WTC11 (cell line): ENCODE results near the gene VLDLR. TPM values are rescaled to one million over a fixed set of nuclear protein-coding genes. Genes with fewer than 3 reads are reported as not detected.

Experiments
- ATAC-seq: fragments of 200-7000 bp; cut with Tn5 transposase; 2 replicates; pipeline ENCODE4 v1.10.0; 2021; ENCODE audit warnings: mild to moderate bottlenecking, moderate library complexity
- CTCF ChIA-PET: fragments of 300-600 bp; sonication (Branson Sonifier 250); formaldehyde crosslinking; loops from one replicate; lab custom pipeline; 2021; ENCODE audit warnings: antibody characterized with exemption; lab: Charles Lee
- POLR2A ChIA-PET: fragments of 350-600 bp; sonication (Branson Sonifier 250); formaldehyde crosslinking; loops from one replicate; lab custom pipeline; 2021; ENCODE audit warnings: antibody characterized with exemption; lab: Charles Lee
- DNase-seq: peaks from one replicate; pipeline ENCODE4 v3.0.0; 2021; ENCODE audit warnings: low spot score
- H3K27ac Mint-ChIP-seq: 2 replicates; pipeline ENCODE4 v1.8.0; 2021; ENCODE audit warnings: mixed read lengths
- H3K27me3 Mint-ChIP-seq: 2 replicates; pipeline ENCODE4 v1.8.0; 2021; ENCODE audit warnings: low read depth, mild to moderate bottlenecking, moderate library complexity, mixed read lengths
- H3K36me3 Mint-ChIP-seq: 2 replicates; pipeline ENCODE4 v1.8.0; 2021; ENCODE audit warnings: mixed read lengths
- H3K4me1 Mint-ChIP-seq: 2 replicates; pipeline ENCODE4 v1.8.0; 2022; ENCODE audit warnings: mixed read lengths
- H3K4me3 Mint-ChIP-seq: 2 replicates; pipeline ENCODE4 v1.8.0; 2021; ENCODE audit warnings: mild to moderate bottlenecking, moderate library complexity, mixed read lengths
- H3K9me3 Mint-ChIP-seq: 2 replicates; pipeline ENCODE4 v1.8.0; 2021; ENCODE audit warnings: mixed read lengths
- CREM ChIP-seq: sonication (generic); formaldehyde crosslinking; IDR thresholded peaks from 2 replicates; pipeline ENCODE4 v1.8.1; 2022; ENCODE audit warnings: mild to moderate bottlenecking, missing genetic modification reagents, moderate library complexity
- E2F5 ChIP-seq: sonication (generic); formaldehyde crosslinking; IDR thresholded peaks from 2 replicates; pipeline ENCODE4 v1.8.1; 2022; ENCODE audit warnings: mild to moderate bottlenecking, moderate library complexity, missing genetic modification reagents
- FOXK1 ChIP-seq: sonication (generic); formaldehyde crosslinking; IDR thresholded peaks from 2 replicates; pipeline ENCODE4 v1.8.0; 2022; ENCODE audit warnings: mild to moderate bottlenecking, moderate library complexity, missing genetic modification reagents
- GRHL2 ChIP-seq: fragments of 250-450 bp; sonication (Bioruptor Pico); IDR thresholded peaks from 2 replicates; pipeline ENCODE4 v1.8.0; 2022; ENCODE audit warnings: mild to moderate bottlenecking, moderate library complexity; ENCODE audit not compliant: insufficient replicate concordance, severe bottlenecking
- KAT7 ChIP-seq: sonication (generic); formaldehyde crosslinking; IDR thresholded peaks from 2 replicates; pipeline ENCODE4 v1.8.1; 2023; ENCODE audit warnings: missing genetic modification reagents, mild to moderate bottlenecking, borderline replicate concordance
- MAX ChIP-seq: sonication (generic); formaldehyde crosslinking; IDR thresholded peaks from 2 replicates; pipeline ENCODE4 v1.8.0; 2022; ENCODE audit warnings: mild to moderate bottlenecking, missing genetic modification reagents
- MXD4 ChIP-seq: fragments of 250-450 bp; sonication (Bioruptor Pico); IDR thresholded peaks from 2 replicates; pipeline ENCODE4 v1.8.0; 2021; ENCODE audit warnings: mild to moderate bottlenecking, moderate library complexity, borderline replicate concordance
- MYBL2 ChIP-seq: sonication (generic); formaldehyde crosslinking; IDR thresholded peaks from 2 replicates; pipeline ENCODE4 v1.8.1; 2023; ENCODE audit warnings: mild to moderate bottlenecking, moderate library complexity, missing genetic modification reagents
- NR2C2 ChIP-seq: sonication (generic); formaldehyde crosslinking; IDR thresholded peaks from 2 replicates; pipeline ENCODE4 v1.8.0; 2022; ENCODE audit warnings: mild to moderate bottlenecking, missing genetic modification reagents
- PRRX2 ChIP-seq: fragments of 250-450 bp; sonication (Bioruptor Pico); IDR thresholded peaks from 2 replicates; pipeline ENCODE4 v1.8.0; 2021; ENCODE audit warnings: mild to moderate bottlenecking
- RELA ChIP-seq: sonication (generic); formaldehyde crosslinking; IDR thresholded peaks from 2 replicates; pipeline ENCODE4 v1.8.1; 2022; ENCODE audit warnings: missing genetic modification reagents, mild to moderate bottlenecking, borderline replicate concordance
- SOX15 ChIP-seq: fragments of 250-450 bp; sonication (Bioruptor Pico); IDR thresholded peaks from 2 replicates; pipeline ENCODE4 v1.9.0; 2021; ENCODE audit warnings: mild to moderate bottlenecking
- USF2 ChIP-seq: sonication (generic); formaldehyde crosslinking; IDR thresholded peaks from 2 replicates; pipeline ENCODE4 v1.8.1; 2023; ENCODE audit warnings: mild to moderate bottlenecking, missing genetic modification reagents, moderate library complexity
- ZBTB21 ChIP-seq: sonication (generic); formaldehyde crosslinking; IDR thresholded peaks from 2 replicates; pipeline ENCODE4 v1.8.1; 2023; ENCODE audit warnings: mild to moderate bottlenecking, missing genetic modification reagents, borderline replicate concordance
- ZNF121 ChIP-seq: sonication (generic); formaldehyde crosslinking; IDR thresholded peaks from 2 replicates; pipeline ENCODE4 v1.8.0; 2023; ENCODE audit warnings: missing genetic modification reagents
- ZNF138 ChIP-seq: sonication (generic); formaldehyde crosslinking; conservative IDR thresholded peaks from 2 replicates; pipeline ENCODE4 v1.8.1; 2022; ENCODE audit warnings: mild to moderate bottlenecking, moderate library complexity, missing genetic modification reagents
- ZNF423 ChIP-seq: fragments of 250-450 bp; sonication (Bioruptor Pico); IDR thresholded peaks from 2 replicates; pipeline ENCODE4 v2.1.2; 2022; ENCODE audit warnings: mild to moderate bottlenecking, moderate library complexity
- total RNA-seq: library from RNA; stranded (reverse); gene quantifications from 3 replicates; pipeline ENCODE4 v1.2.3, GENCODE V29; 2021
- TF ChIP-seq, protein P1 (sequence below): fragments of 250-450 bp; sonication (Bioruptor Pico); IDR thresholded peaks from 2 replicates; pipeline ENCODE4 v1.8.0; 2021; ENCODE audit warnings: mild to moderate bottlenecking
- TF ChIP-seq, protein P2 (sequence below): sonication (generic); formaldehyde crosslinking; IDR thresholded peaks from 2 replicates; pipeline ENCODE4 v1.8.1; 2023; ENCODE audit warnings: mild to moderate bottlenecking, moderate library complexity, missing genetic modification reagents
- TF ChIP-seq, protein P3 (sequence below): sonication (generic); formaldehyde crosslinking; IDR thresholded peaks from 2 replicates; pipeline ENCODE4 v1.8.0; 2022; ENCODE audit warnings: missing genetic modification reagents
- TF ChIP-seq, protein P4 (sequence below): sonication (generic); formaldehyde crosslinking; IDR thresholded peaks from 2 replicates; pipeline ENCODE4 v1.8.0; 2023; ENCODE audit warnings: missing genetic modification reagents, mild to moderate bottlenecking, borderline replicate concordance

The VLDLR gene
- total RNA-seq, 1 experiment from 2014 or later, result 40.8 TPM

DNA sequence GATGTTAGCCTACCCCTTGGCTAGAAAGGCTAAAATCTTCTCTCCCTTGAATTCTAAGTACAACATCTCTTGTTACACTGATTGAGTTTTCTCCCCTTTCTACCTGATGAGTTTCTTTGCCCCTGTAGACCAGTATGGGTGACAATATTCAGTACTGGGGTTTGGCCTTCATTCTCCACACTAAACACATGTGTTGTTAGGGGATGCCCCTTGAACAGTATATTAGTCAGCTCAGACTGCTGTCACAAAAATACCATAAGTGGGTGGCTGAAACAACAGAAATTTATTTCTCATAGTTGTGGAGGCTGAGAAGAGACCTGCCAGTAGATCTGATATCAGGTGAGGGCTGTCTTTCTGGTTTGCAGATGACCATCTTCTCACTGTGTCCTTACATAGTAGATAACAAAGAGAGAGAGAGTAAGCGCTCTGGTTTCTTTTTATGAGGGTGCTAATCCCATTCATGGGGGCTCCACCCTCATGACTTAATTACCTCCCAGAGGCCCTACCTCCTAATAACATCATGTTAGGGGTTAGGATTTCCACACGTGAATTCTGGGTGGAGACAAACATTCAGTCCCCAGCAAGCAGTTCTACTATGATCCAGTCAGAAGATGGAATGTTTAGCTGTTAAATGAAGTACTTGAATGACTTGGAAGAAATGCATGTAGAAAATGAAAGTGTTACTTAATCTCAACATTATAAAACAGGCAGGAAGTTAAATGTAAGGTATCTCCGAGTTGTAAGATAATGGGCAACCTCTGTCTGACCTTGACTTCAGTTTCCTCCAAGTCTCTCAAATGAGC is 17.5 kb downstream of the VLDLR start:
- POLR2A ChIA-PET, result interaction anchor here (0.7 kb wide), 1 partner anchor 1657 kb away, joined by 3 read pairs; no protein-coding TSS in a partner anchor
- Mint-ChIP-seq H3K27ac (peak overlapping the region; percentile 34; the same call in 1 of the 2 replicates), H3K4me1 (peaks cover 8% of the 10 kb centered on the region), H3K4me3 (no peak overlapping the region), H3K9me3 (no peaks in the 10 kb centered on the region), H3K36me3 (peaks cover 84% of the 10 kb centered on the region), H3K27me3 (no peaks in the 10 kb centered on the region)
- no peak for TF ChIP-seq SOX15 (CRISPR knock-in tag)
- TF ChIP-seq, protein P1, sequence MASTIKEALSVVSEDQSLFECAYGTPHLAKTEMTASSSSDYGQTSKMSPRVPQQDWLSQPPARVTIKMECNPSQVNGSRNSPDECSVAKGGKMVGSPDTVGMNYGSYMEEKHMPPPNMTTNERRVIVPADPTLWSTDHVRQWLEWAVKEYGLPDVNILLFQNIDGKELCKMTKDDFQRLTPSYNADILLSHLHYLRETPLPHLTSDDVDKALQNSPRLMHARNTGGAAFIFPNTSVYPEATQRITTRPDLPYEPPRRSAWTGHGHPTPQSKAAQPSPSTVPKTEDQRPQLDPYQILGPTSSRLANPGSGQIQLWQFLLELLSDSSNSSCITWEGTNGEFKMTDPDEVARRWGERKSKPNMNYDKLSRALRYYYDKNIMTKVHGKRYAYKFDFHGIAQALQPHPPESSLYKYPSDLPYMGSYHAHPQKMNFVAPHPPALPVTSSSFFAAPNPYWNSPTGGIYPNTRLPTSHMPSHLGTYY (CRISPR knock-in tag), result no peak
- TF ChIP-seq USF2 (CRISPR knock-in tag), result no peak
- no peak for TF ChIP-seq GRHL2 (CRISPR knock-in tag)
- TF ChIP-seq, protein P2, sequence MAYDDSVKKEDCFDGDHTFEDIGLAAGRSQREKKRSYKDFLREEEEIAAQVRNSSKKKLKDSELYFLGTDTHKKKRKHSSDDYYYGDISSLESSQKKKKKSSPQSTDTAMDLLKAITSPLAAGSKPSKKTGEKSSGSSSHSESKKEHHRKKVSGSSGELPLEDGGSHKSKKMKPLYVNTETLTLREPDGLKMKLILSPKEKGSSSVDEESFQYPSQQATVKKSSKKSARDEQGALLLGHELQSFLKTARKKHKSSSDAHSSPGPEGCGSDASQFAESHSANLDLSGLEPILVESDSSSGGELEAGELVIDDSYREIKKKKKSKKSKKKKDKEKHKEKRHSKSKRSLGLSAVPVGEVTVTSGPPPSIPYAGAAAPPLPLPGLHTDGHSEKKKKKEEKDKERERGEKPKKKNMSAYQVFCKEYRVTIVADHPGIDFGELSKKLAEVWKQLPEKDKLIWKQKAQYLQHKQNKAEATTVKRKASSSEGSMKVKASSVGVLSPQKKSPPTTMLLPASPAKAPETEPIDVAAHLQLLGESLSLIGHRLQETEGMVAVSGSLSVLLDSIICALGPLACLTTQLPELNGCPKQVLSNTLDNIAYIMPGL (CRISPR knock-in tag), result no peak
- no peak for TF ChIP-seq ZNF121 (CRISPR knock-in tag)
- no peak for TF ChIP-seq ZNF423 (CRISPR knock-in tag)
- TF ChIP-seq KAT7 (CRISPR knock-in tag), result no peak
- CTCF ChIA-PET, result no interaction called here
- ATAC-seq (no peak), DNase-seq (no peak)

DNA sequence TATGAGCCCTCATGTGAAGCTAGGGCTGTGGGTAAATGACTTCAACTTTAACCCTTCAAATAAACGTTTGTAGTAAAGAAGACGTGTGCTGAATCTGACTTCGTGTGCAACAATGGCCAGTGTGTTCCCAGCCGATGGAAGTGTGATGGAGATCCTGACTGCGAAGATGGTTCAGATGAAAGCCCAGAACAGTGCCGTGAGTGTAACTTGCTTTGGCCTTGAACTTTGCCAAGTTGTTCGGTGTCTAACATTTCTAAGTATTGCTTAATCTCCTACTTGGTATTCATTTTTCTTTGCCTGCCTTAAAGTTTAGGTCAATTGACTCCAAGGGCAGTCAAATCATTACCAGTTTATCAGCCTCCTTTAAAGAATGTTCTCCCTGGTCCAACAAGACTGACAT is 18.2 kb downstream of the VLDLR start:
- Mint-ChIP-seq H3K9me3 (no peaks in the 10 kb centered on the region), H3K27ac (no peak overlapping the region), H3K4me1 (peaks cover under 1% of the 10 kb centered on the region), H3K4me3 (no peak overlapping the region), H3K36me3 (peaks cover 88% of the 10 kb centered on the region), H3K27me3 (no peaks in the 10 kb centered on the region)
- DNase-seq, result no peak
- POLR2A ChIA-PET, result interaction anchor here (0.7 kb wide), 1 partner anchor 1656 kb away, joined by 3 read pairs; no protein-coding TSS in a partner anchor
- CTCF ChIA-PET, result no interaction called here
- ATAC-seq, result no peak
- no peak for TF ChIP-seq NR2C2 (CRISPR knock-in tag)
- TF ChIP-seq GRHL2 (CRISPR knock-in tag), result no peak
- TF ChIP-seq ZBTB21 (CRISPR knock-in tag), result no peak
- TF ChIP-seq, protein P3, sequence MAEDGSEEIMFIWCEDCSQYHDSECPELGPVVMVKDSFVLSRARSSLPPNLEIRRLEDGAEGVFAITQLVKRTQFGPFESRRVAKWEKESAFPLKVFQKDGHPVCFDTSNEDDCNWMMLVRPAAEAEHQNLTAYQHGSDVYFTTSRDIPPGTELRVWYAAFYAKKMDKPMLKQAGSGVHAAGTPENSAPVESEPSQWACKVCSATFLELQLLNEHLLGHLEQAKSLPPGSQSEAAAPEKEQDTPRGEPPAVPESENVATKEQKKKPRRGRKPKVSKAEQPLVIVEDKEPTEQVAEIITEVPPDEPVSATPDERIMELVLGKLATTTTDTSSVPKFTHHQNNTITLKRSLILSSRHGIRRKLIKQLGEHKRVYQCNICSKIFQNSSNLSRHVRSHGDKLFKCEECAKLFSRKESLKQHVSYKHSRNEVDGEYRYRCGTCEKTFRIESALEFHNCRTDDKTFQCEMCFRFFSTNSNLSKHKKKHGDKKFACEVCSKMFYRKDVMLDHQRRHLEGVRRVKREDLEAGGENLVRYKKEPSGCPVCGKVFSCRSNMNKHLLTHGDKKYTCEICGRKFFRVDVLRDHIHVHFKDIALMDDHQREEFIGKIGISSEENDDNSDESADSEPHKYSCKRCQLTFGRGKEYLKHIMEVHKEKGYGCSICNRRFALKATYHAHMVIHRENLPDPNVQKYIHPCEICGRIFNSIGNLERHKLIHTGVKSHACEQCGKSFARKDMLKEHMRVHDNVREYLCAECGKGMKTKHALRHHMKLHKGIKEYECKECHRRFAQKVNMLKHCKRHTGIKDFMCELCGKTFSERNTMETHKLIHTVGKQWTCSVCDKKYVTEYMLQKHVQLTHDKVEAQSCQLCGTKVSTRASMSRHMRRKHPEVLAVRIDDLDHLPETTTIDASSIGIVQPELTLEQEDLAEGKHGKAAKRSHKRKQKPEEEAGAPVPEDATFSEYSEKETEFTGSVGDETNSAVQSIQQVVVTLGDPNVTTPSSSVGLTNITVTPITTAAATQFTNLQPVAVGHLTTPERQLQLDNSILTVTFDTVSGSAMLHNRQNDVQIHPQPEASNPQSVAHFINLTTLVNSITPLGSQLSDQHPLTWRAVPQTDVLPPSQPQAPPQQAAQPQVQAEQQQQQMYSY (CRISPR knock-in tag), result no peak
- no peak for TF ChIP-seq CREM (CRISPR knock-in tag)
- no peak for TF ChIP-seq RELA
- no peak for TF ChIP-seq MYBL2 (CRISPR knock-in tag)
- TF ChIP-seq MXD4 (CRISPR knock-in tag), result no peak
- TF ChIP-seq FOXK1 (CRISPR knock-in tag), result no peak
- no peak for TF ChIP-seq ZNF138 (CRISPR knock-in tag)
- TF ChIP-seq, protein P4, sequence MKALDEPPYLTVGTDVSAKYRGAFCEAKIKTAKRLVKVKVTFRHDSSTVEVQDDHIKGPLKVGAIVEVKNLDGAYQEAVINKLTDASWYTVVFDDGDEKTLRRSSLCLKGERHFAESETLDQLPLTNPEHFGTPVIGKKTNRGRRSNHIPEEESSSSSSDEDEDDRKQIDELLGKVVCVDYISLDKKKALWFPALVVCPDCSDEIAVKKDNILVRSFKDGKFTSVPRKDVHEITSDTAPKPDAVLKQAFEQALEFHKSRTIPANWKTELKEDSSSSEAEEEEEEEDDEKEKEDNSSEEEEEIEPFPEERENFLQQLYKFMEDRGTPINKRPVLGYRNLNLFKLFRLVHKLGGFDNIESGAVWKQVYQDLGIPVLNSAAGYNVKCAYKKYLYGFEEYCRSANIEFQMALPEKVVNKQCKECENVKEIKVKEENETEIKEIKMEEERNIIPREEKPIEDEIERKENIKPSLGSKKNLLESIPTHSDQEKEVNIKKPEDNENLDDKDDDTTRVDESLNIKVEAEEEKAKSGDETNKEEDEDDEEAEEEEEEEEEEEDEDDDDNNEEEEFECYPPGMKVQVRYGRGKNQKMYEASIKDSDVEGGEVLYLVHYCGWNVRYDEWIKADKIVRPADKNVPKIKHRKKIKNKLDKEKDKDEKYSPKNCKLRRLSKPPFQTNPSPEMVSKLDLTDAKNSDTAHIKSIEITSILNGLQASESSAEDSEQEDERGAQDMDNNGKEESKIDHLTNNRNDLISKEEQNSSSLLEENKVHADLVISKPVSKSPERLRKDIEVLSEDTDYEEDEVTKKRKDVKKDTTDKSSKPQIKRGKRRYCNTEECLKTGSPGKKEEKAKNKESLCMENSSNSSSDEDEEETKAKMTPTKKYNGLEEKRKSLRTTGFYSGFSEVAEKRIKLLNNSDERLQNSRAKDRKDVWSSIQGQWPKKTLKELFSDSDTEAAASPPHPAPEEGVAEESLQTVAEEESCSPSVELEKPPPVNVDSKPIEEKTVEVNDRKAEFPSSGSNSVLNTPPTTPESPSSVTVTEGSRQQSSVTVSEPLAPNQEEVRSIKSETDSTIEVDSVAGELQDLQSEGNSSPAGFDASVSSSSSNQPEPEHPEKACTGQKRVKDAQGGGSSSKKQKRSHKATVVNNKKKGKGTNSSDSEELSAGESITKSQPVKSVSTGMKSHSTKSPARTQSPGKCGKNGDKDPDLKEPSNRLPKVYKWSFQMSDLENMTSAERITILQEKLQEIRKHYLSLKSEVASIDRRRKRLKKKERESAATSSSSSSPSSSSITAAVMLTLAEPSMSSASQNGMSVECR (CRISPR knock-in tag), result no peak
- TF ChIP-seq PRRX2 (CRISPR knock-in tag), result no peak
- TF ChIP-seq E2F5, result no peak
- TF ChIP-seq MAX (CRISPR knock-in tag), result no peak
